ENCODE data around the gene IQGAP3. TPM values are rescaled to one million over a fixed set of nuclear protein-coding genes. Genes with fewer than 3 reads are reported as not detected.

IQGAP3 gene
- total RNA-seq, 1 donor from 2014 or later, result 13.1 TPM

DNA sequence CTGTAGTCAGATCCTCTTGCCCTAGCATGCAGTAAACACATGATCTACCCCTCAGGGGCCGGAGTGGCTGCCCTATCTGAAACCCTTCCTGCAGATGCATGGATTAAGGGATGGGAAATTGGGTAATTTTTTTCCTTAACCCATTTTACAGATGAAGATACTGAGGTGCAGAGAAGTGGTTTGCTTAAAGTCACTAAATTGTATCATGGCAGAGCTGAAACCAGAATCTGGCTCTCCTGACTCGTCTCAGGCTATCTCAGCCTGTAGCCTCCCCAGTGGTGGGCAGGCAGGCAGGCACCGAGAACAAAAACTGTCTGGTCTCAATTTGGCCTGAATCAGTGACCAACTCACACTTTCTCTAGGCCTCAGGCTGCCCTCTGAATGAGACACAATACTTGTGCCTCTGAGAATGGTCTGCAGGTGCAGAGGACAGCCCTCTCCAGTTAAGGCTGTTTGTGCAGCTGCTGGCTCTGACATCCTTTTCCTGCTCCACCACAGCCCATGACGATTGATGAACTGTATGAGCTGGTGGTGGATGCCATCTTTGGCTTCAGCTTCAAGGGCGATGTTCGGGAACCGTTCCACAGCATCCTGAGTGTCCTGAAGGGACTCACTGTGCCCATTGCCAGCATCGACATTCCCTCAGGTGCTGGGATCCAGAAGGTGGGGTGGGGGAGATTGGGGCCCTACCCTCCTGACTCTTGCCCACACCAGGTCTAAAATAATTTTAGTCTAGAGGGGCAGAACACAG lies 20.7 kb upstream of the IQGAP3 start:
- H3K36me3 Mint-ChIP-seq (ENCODE audit: low read depth, unreplicated experiment), result peaks cover 29% of the 10 kb centered on the region
- peak overlapping the region; percentile 70 for H3K27ac Mint-ChIP-seq (ENCODE audit: unreplicated experiment)
- TF ChIP-seq, protein P1, sequence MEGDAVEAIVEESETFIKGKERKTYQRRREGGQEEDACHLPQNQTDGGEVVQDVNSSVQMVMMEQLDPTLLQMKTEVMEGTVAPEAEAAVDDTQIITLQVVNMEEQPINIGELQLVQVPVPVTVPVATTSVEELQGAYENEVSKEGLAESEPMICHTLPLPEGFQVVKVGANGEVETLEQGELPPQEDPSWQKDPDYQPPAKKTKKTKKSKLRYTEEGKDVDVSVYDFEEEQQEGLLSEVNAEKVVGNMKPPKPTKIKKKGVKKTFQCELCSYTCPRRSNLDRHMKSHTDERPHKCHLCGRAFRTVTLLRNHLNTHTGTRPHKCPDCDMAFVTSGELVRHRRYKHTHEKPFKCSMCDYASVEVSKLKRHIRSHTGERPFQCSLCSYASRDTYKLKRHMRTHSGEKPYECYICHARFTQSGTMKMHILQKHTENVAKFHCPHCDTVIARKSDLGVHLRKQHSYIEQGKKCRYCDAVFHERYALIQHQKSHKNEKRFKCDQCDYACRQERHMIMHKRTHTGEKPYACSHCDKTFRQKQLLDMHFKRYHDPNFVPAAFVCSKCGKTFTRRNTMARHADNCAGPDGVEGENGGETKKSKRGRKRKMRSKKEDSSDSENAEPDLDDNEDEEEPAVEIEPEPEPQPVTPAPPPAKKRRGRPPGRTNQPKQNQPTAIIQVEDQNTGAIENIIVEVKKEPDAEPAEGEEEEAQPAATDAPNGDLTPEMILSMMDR (IDR thresholded peaks at IDR 0.05; ENCODE audit: unreplicated experiment), result no peak
- no peaks in the 10 kb centered on the region for H3K9me3 Mint-ChIP-seq (ENCODE audit: unreplicated experiment)
- H3K27me3 Mint-ChIP-seq (ENCODE audit: unreplicated experiment), result peaks cover 6% of the 10 kb centered on the region
- DNase-seq (ENCODE audit: low spot score), result no peak
- peaks cover 34% of the 10 kb centered on the region for H3K4me1 Mint-ChIP-seq (ENCODE audit: unreplicated experiment)
- peak overlapping the region; percentile 90 for H3K4me3 Mint-ChIP-seq (ENCODE audit: unreplicated experiment)

DNA sequence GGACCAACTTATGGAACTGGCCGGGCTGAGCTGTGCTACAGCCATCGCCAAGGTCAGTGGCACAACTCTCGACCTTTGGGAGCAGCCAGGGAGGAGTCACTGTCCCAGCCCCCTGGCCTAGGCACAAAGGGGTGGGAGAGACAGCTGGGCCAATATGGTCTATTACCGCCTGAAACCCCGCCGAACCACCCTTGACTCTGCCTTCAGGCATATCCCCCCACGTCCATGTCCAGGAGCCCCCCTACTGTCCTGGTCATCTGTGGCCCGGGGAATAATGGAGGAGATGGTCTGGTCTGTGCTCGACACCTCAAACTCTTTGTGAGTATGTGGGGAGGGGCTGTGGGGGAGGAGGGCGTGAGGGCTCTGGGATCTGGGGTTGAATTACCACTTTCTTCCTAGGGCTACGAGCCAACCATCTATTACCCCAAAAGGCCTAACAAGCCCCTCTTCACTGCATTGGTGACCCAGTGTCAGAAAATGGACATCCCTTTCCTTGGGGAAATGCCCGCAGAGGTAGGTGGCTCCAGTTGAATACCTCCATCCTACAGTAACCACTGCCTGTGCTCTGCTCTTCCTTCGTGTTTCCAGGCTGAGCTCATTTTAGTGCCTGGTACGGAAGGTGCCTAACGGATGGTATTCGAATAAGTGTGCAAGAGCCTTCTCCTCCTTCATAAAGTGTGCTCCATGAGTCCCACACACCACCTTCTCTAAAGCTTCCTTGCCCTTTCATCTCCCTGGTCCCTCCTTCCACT lies 20.0 kb upstream of the IQGAP3 start:
- H3K9me3 Mint-ChIP-seq (ENCODE audit: unreplicated experiment), result no peaks in the 10 kb centered on the region
- peaks cover 6% of the 10 kb centered on the region for H3K27me3 Mint-ChIP-seq (ENCODE audit: unreplicated experiment)
- peak overlapping the region; percentile 90 for H3K4me3 Mint-ChIP-seq (ENCODE audit: unreplicated experiment)
- H3K36me3 Mint-ChIP-seq (ENCODE audit: low read depth, unreplicated experiment), result peaks cover 29% of the 10 kb centered on the region
- TF ChIP-seq, protein P1 (IDR thresholded peaks at IDR 0.05; ENCODE audit: unreplicated experiment), result no peak
- peak overlapping the region; percentile 70 for H3K27ac Mint-ChIP-seq (ENCODE audit: unreplicated experiment)
- peaks cover 34% of the 10 kb centered on the region for H3K4me1 Mint-ChIP-seq (ENCODE audit: unreplicated experiment)
- no peak for DNase-seq (ENCODE audit: low spot score)

DNA sequence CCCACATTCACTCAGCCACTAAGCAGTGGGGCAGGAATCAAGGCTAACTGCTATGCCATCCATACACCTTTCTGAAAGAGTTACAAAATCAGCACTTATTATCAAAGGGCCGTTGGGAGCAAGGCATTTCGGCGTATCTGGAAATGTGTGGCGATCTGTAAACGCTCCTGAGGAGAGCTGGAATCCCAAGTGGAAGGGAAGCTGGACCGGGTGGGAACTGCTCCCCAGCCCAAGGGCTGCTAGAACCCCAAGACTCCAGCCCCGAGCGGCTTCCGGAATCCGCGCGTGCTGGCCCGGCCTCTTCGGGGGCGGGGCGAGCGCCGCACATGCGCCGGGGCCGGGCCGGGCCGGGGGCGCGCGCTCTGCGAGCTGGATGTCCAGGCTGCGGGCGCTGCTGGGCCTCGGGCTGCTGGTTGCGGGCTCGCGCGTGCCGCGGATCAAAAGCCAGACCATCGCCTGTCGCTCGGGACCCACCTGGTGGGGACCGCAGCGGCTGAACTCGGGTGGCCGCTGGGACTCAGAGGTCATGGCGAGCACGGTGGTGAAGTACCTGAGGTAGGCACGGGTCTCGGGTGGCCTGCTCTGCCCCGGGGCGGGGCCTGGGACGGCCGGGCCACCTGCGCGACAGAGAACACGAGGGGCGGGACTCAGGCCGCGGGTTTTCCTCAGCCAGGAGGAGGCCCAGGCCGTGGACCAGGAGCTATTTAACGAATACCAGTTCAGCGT lies 19.2 kb upstream of the IQGAP3 start, which contains the start of gene NAXE:
NAXE (plus strand) TSS at position 345 of the 726 bp plus-strand sequence; CDS start at position 374, 29 bp downstream.
- peak within 1 kb of the TSS; percentile 90 for H3K4me3 Mint-ChIP-seq (ENCODE audit: unreplicated experiment)
- TF ChIP-seq, protein P1 (IDR thresholded peaks at IDR 0.05; ENCODE audit: unreplicated experiment), result no peak
- H3K4me1 Mint-ChIP-seq (ENCODE audit: unreplicated experiment), result peaks cover 34% of the 10 kb centered on the region
- peak within 1 kb of the TSS; percentile 94 for H3K27ac Mint-ChIP-seq (ENCODE audit: unreplicated experiment)
- no peaks in the 10 kb centered on the region for H3K9me3 Mint-ChIP-seq (ENCODE audit: unreplicated experiment)
- peak; percentile 78 for DNase-seq (ENCODE audit: low spot score)
- H3K36me3 Mint-ChIP-seq (ENCODE audit: low read depth, unreplicated experiment), result peaks cover 23% of the 10 kb centered on the region
- H3K27me3 Mint-ChIP-seq (ENCODE audit: unreplicated experiment), result peaks cover 6% of the 10 kb centered on the region

DNA sequence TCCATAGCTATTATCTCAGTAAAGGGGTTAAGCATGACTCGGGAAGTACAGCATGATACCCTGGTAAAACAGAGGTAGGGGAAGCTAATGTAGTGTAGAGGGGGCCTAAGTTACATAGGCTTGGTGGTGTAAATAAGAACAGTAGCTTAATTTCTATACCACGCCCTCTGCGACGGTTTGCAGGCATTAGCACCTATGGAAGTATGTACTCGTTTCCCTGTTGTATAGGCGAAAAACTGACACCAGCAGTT lies 18.7 kb upstream of the IQGAP3 start:
- Mint-ChIP-seq H3K27me3 (ENCODE audit: unreplicated experiment) (peaks cover 6% of the 10 kb centered on the region), H3K27ac (ENCODE audit: unreplicated experiment) (peak overlapping the region; percentile 94), H3K4me3 (ENCODE audit: unreplicated experiment) (peak overlapping the region; percentile 88), H3K9me3 (ENCODE audit: unreplicated experiment) (no peaks in the 10 kb centered on the region), H3K4me1 (ENCODE audit: unreplicated experiment) (peaks cover 34% of the 10 kb centered on the region), H3K36me3 (ENCODE audit: low read depth, unreplicated experiment) (peaks cover 20% of the 10 kb centered on the region)
- DNase-seq (ENCODE audit: low spot score), result no peak
- TF ChIP-seq, protein P1 (IDR thresholded peaks at IDR 0.05; ENCODE audit: unreplicated experiment), result no peak
